Tracheal epithelial cell (primary cell): ENCODE results near the gene MLXIPL. TPM values are rescaled to one million over a fixed set of nuclear protein-coding genes. Genes with fewer than 3 reads are reported as not detected.

Source experiments
- total RNA-seq: library from RNA; depleted of rRNA; stranded (reverse); fragments of >200 nt; gene quantifications from 2 replicates; pipeline ENCODE4 v1.2.1, GENCODE V29; 2014

Gene MLXIPL
- not detected in 2 replicates for total RNA-seq

GRCh38 chr7:73623798-73624668 is at the start of gene MLXIPL:
TSS of gene MLXIPL (minus strand) at chr7:73624522. CDS start at chr7:73624492, 30 bp downstream.

GRCh38 chr7:73667344-73668102 is 43.2 kb upstream of the MLXIPL start, which contains the start of gene VPS37D:
TSS of gene VPS37D (plus strand) at chr7:73667831. CDS start at chr7:73667959, 128 bp downstream.

DNA sequence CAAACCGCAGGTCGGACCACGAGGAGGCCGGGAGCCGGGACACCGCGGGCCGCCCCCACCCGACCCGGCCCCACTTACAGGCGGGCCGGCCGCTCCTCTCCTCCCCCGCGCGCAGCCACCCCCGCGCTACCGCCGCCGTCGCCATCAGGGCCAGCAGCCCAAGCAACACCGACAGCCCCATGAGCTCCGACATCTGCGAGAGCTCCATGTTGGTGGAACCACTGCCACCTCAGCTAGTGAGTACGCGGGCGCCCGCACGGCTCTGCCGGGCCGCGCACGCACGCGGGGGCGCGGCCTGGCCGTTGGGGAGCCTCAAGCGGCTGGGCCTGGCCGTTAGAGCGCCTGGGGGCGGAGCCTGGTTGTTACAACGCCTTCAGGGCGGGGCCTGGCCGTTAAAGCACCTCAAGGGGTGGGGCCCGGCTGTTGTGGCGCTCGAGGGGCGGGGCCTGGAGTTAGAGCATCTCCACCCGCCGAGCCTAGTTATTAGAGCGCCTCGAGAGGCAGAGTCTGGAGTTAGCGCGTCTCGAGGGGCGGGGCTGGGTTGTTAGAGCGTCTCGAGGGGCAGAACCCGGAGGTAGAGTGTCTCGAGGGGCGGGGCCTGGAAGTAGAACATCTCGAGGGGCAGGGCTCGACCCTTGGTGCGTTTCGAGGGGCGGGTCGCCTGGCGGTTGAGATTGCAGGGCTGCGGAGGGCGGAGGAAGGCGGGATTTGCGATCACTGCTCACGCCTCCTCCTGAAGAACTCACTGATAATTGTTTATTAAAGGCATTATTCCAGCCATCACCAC is 45.8 kb downstream of the MLXIPL start, which contains the start of gene TBL2:
Gene TBL2 (minus strand): TSS at position 238 of the 787 bp plus-strand sequence. CDS start 30 bp downstream, at position 208.

GRCh38 chr7:73557397-73558257 is 66.7 kb downstream of the MLXIPL start, which contains the start of gene BCL7B:
TSS of gene BCL7B (minus strand) at chr7:73557690. CDS start at chr7:73557578, 112 bp downstream.

Other genes starting within 250 kb of the MLXIPL start
- 1.1 and 2.2 TPM in 2 replicates for gene FZD9, start 190.7 kb downstream of the MLXIPL start, total RNA-seq
- 41.8 and 42.2 TPM in 2 replicates for gene BAZ1B, start 102.2 kb downstream of the MLXIPL start, total RNA-seq
- gene BCL7B, start 66.8 kb downstream of the MLXIPL start, total RNA-seq = 19.0 and 20.0 TPM in 2 replicates
- gene TBL2, start 45.9 kb downstream of the MLXIPL start, total RNA-seq = 65.2 and 100 TPM in 2 replicates
- 2.6 and 7.2 TPM in 2 replicates for gene VPS37D, start 43.3 kb upstream of the MLXIPL start, total RNA-seq
- gene DNAJC30, start 58.9 kb upstream of the MLXIPL start, total RNA-seq = 0.72 and 1.1 TPM in 2 replicates
- 40.7 and 44.5 TPM in 2 replicates for gene BUD23, start 59.1 kb upstream of the MLXIPL start, total RNA-seq
- gene STX1A, start 95.1 kb upstream of the MLXIPL start, total RNA-seq = 6.7 and 8.1 TPM in 2 replicates
- gene ABHD11, start 114.3 kb upstream of the MLXIPL start, total RNA-seq = 3.8 and 29.6 TPM in 2 replicates
- gene CLDN3, start 145.7 kb upstream of the MLXIPL start, total RNA-seq = 2.7 TPM in 1 of 2 replicates, not detected in the other
- gene CLDN4, start 206.5 kb upstream of the MLXIPL start, total RNA-seq = 60.3 and 251 TPM in 2 replicates
- 6.3 TPM in 1 of 2 replicates, not detected in the other for gene METTL27, start 218.0 kb upstream of the MLXIPL start, total RNA-seq
- gene TMEM270, start 236.6 kb upstream of the MLXIPL start, total RNA-seq = not detected in 2 replicates